HG03558 (cell line): ENCODE data around the gene SLC12A8.

Experiments used
- ATAC-seq: cut with Tn5 transposase; IDR thresholded peaks from one replicate; pipeline ENCODE4 v1.9.1; 2021; ENCODE audit warnings: moderate number of reproducible peaks; ENCODE audit not compliant: unreplicated experiment; ENCODE audit errors: extremely low read depth

Gene SLC12A8

DNA sequence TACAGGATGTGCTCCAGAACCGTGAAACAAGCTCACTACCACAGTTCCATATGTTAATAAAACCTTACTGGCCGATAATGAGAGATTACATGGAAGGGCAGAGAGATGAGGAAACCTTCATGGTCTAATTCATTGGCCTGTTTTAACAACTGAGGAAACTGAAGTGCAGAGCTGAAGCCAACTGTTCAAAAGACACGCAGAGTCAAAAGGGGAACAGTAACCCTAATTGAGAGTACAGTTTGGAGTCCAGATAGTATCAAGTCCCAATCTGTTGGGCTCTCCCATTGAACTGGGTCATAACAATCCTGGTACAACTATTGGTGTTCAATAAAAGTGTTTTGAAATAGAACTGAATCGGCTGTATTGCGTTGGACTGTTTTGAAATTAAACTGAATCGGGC is 69.6 kb downstream of the SLC12A8 start:
- no peak for ATAC-seq

- no peak for ATAC-seq
Observed at GRCh38 chr3:125142420-125142778, 70.1 kb downstream of the SLC12A8 start.

DNA sequence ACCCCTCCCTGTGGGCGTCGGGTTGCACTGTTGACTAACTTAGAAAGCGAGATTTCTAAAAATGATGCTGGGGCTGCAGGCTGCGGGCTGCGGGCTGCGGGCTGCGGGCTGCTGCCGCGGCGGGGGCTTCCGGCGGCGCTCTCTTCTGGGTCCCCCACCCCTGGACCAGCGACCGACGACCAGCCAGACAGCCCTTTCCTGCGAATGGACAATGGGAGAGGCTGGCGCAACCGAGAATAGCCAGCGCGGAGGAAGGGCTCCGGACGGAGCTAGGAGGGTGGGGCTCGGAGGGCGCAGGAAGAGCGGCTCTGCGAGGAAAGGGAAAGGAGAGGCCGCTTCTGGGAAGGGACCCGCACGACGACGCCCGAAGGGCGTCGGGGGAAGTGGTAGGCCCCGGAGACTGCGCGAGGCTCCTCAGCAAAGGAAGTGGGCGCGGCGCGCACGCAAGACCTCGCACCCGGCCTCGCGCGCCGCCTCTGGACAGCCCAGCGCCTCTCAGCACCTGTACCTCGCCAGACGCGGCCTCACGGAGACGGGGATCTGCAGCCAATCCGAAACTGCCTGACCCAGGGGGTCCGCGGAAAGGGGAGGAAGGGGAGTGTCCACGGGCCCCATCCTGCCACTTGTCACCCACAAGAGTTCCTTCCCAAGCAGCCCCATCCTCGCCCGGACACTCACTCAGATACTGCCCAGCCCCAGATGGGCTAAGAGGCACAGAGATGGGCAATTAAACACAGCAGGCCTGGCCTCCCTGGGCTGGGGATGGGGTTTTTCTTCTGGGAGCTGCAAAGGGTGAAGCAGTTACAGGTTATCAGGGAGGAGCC is 70.7 kb downstream of the SLC12A8 start:
- no peak for ATAC-seq

DNA sequence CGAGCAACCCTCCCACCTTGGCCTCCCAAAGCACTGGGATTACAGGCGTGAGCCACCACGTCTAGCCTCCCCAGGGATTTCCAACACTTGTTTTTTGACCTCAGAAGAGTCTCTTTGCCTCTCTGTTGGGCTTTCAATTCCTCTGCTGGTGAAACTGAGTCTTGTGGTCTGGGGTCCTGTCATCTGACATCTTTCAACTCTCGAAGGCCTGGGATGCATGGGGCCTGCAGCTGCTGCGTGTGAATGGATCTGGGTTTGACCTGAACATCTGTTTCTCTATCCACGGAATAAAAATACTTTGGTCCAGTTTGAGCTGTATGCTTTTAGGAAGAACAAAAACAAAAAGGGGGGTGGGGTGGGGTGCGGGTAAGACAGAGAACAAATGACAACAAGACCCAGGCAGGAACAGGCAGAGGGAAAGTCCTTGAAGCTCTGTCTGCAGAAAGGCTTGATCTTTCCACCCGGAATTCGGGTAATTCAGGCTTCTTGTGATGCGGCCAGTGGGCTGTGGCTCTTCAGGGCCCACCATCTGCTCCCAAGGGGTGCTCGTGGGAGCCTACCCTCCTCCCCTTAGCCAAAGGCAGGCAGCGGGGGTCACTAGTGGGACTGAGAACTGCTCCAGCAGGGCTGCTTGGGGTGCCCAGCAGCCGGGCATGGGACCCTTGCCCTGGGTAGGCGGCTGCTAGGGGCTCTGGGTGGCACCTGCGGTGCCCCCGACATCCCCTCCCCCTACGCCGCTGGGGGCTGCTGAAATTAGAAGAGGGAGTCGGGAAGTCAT is 71.5 kb downstream of the SLC12A8 start:
- ATAC-seq: no peak

GRCh38 chr3:125140011-125140817 is 72.3 kb downstream of the SLC12A8 start:
- ATAC-seq: no peak

GRCh38 chr3:125139386-125139785 is 73.2 kb downstream of the SLC12A8 start:
- no peak for ATAC-seq

DNA sequence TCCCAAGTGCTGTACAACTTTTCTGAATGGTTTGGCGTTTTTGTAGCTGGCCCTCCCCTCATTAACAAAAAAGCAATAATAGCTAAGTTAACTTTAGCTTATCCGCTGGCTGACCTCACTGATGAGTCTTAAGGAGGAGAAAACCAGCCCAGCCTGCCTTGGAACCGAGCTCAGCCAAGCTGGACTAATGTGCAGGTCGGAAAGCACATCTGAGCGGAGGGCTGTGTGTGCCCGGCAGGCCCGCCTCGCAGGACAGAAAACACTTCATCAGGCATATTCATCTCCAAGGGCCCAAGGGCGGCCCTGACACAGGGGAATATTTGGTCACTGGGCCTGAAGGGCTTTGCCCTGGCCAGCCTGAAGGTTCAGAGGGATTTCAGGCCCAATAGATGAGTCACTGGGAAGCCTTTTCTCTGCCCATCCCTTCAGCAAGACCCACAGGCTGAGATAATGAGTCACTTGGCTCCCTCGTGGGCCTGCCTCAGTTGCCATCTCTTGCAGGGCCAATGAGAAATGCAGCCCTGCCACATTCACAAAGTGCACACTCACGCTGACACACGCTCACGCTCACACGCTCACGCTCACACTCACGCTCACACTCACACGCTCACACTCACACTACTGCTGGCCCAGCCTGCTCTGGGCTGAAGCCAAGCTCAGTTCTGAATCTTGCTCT is 75.1 kb downstream of the SLC12A8 start:
- no peak for ATAC-seq

GRCh38 chr3:125136966-125137357 is 75.6 kb downstream of the SLC12A8 start:
- no peak for ATAC-seq

DNA sequence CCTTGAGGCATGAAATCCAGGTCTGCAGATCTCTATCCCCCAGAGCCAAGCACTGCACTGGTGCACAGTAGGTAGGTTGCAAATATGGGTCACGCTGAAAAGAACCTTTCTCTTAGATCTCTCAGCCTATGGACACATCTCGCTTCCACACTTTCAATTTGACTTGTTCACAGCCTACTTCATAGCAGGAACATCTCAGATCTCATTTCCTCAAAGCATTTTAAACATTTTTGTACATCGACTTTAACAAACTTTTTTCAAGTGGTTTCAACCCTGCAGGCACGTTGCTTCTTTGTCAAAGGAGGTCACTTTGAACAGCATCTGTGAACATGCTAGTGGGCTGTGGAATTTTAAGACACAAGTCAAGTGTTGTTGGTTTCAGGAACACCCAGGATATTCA is 76.0 kb downstream of the SLC12A8 start:
- ATAC-seq: no peak

GRCh38 chr3:125134952-125135351 is 77.6 kb downstream of the SLC12A8 start:
- ATAC-seq: no peak

DNA sequence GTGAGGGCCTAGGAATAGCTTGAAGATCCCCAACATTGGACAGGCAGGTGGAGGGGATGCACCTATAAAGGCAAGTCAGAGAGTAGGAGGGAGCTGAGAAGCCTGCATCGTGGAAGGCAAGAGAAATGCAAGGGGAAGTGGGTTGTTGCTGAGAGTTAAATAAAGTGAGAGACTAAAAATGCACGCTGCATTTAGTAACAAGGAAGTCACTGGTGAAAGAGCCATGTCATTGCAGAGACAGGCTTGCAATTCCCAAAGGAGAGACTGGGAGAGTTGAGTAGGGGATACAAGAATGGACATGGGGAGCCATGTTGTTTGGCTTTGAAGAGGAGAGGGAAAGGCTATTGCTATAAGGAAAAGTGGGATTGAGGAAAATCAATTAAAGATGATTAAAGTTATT is 79.7 kb downstream of the SLC12A8 start:
- no peak for ATAC-seq

GRCh38 chr3:125129512-125129997 is 83.0 kb downstream of the SLC12A8 start:
- ATAC-seq: no peak

DNA sequence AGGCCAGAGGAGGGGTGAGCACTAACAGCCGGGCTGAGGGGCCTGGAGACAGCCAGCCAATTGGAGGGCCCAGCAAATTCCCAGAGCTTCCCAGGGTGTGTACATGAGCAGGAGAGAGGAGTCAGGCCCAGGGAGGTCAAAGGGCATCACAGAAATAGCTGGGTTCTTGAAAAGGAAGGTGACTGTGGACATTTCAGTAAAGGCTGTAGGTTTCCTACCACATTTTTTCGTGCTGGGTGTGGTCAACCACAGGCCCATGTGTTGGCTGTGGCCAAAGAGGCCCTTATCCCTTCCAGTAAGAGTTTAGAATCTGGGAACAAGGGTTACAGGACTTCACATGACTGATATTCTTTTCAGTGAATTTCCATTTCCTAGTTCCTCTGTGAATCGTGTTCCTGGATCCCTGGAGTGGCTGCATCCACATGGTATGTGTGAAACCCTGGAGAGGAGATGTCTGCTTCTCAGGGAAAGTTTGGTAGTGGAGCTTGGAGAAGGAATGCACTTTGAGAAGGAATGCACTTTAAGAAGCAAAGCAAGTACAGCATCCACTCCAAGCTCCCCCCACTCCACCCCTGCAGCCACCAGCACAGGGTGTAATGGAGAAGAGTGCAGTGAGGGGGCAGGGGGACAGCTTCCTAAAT is 83.6 kb downstream of the SLC12A8 start:
- ATAC-seq: no peak

- ATAC-seq: no peak
Observed at GRCh38 chr3:125126323-125126722, 86.2 kb downstream of the SLC12A8 start.

- ATAC-seq: no peak
Observed at GRCh38 chr3:125125821-125126245, 86.7 kb downstream of the SLC12A8 start.

GRCh38 chr3:125123451-125124305 is 88.9 kb downstream of the SLC12A8 start:
- no peak for ATAC-seq

DNA sequence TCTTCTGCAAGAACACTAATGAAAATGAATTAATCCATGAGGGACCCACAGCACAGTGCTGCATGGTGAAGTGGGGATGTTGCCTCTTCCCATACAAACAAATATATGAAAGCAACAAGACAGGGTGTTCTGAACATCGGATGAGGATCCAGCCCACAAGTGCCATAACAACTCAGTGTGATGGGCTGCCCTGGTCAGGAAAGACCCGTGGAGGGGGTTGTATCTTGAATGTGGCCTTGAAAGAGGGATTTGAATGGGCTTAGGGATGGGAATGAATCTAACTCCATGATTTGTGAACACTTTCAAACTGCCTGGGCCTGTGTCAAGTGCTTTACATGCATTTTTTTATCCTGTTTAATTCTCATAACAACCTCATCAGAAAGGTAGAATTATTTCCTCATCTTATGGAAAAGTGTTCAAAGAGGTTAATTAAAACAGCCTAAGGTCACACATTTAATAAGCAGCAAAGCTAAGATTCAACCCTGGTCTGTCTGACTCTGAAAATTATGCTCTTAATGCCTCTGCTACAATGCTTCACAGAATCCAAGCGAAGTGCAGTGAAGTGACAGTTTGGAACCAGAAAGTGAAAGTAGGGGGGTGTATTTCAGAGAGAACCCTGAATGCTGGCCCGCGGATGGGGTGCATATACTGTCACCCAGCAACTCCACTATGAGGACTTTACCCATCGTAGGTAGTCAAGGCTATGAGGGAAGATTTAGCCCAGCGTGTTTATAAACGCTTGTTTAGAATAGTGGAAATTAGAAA is 91.1 kb downstream of the SLC12A8 start:
- no peak for ATAC-seq
